ENCODE data around the gene SIX2. TPM values are rescaled to one million over a fixed set of nuclear protein-coding genes. Genes with fewer than 3 reads are reported as not detected.
A peak's percentile ranks its signal among the peaks of the same experiment; 100 is the strongest.

SIX2 gene
- total RNA-seq, 1 experiment from 2014 or later = 0.51 TPM

GRCh38 chr2:45008296-45009129 is 739 bp downstream of the SIX2 start:
- POLR2A ChIA-PET = interaction anchor here (0.7 kb wide), 1 partner anchor 281 kb away, joined by 4 read pairs; no protein-coding TSS in a partner anchor
- Histone ChIP-seq H3K9me3 (ENCODE audit: control insufficient read depth, insufficient read depth, low read depth, low read length) (no peaks in the 10 kb centered on the region), H3K36me3 (ENCODE audit: control insufficient read depth, insufficient read depth, low read length) (no peaks in the 10 kb centered on the region), H3K4me3 (ENCODE audit: low read depth in 2 of 2, low read length in 2 of 2) (peak overlapping the region in 1 of 2 experiments; percentile 40; a peak in 1 of 4 replicates), H3K27me3 (ENCODE audit: control insufficient read depth, insufficient read depth, low read length) (peaks cover 15% of the 10 kb centered on the region), H3K27ac (ENCODE audit: low read length) (no peak overlapping the region), H3K4me1 (ENCODE audit: control insufficient read depth, insufficient read depth, low read length) (no peaks in the 10 kb centered on the region)
- BruUV-seq (replicated peaks) = no TSS peak
- ATAC-seq (no peak), DNase-seq (ENCODE audit: low read depth, low spot score) (no peak)
- CTCF ChIA-PET = no interaction called here
- no peak for TF ChIP-seq CTCF (IDR thresholded peaks at IDR 0.05)
- no peak for TF ChIP-seq REST (IDR thresholded peaks at IDR 0.05; ENCODE audit: insufficient read depth in 1 of 2, low read depth in 2 of 2, low read length in 1 of 2)
- TF ChIP-seq TCF7L2 (IDR thresholded peaks at IDR 0.05; ENCODE audit: low read depth, low read length) = no peak
- in situ Hi-C loops (cut with HindIII; ENCODE audit: low pct_unique_long_range_greater_than_20kb, low sequenced_read_pairs) (no loop called here), intact Hi-C loops (cut with micrococcal nuclease; ENCODE audit: unreplicated experiment) (no loop called here)

DNA sequence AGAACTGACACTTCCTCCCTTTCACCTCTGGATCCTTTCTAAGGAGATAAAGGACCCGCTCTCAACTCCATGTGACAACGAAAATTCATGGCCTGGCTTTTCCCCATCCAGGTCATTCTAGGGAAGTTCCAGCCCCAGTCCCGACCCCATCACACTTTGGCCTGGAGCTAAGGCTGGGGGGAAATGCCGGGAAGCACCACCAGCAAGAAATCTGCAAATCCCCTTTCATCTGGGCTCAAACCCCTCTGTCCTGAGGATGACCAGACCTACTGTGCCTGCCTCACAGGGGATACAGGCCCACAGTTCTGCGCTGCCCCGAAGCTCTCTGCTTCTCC is 1.3 kb downstream of the SIX2 start:
- ChIA-PET CTCF (no interaction called here), POLR2A (no interaction called here)
- DNase-seq (ENCODE audit: low read depth, low spot score) (no peak), ATAC-seq (no peak)
- intact Hi-C loops (cut with micrococcal nuclease; ENCODE audit: unreplicated experiment) = no loop called here
- Histone ChIP-seq H3K4me3 (ENCODE audit: low read depth in 2 of 2, low read length in 2 of 2) (no peak overlapping the region), H3K36me3 (ENCODE audit: control insufficient read depth, insufficient read depth, low read length) (no peaks in the 10 kb centered on the region), H3K27me3 (ENCODE audit: control insufficient read depth, insufficient read depth, low read length) (peaks cover 15% of the 10 kb centered on the region), H3K27ac (ENCODE audit: low read length) (no peak overlapping the region), H3K9me3 (ENCODE audit: control insufficient read depth, insufficient read depth, low read depth, low read length) (no peaks in the 10 kb centered on the region), H3K4me1 (ENCODE audit: control insufficient read depth, insufficient read depth, low read length) (no peaks in the 10 kb centered on the region)
- no peak for TF ChIP-seq SIN3A (IDR thresholded peaks at IDR 0.05; ENCODE audit: borderline replicate concordance, insufficient read depth, low read depth, low read length)
- TF ChIP-seq TCF7L2 (IDR thresholded peaks at IDR 0.05; ENCODE audit: low read depth, low read length) = no peak
- no peak for TF ChIP-seq CTCF (IDR thresholded peaks at IDR 0.05)
- no peak for TF ChIP-seq POLR2AphosphoS5 (IDR thresholded peaks at IDR 0.05; ENCODE audit: low read depth, low read length)
- no peak for TF ChIP-seq REST (IDR thresholded peaks at IDR 0.05; ENCODE audit: insufficient read depth in 1 of 2, low read depth in 2 of 2, low read length in 1 of 2)
- in situ Hi-C loops (cut with HindIII; ENCODE audit: low pct_unique_long_range_greater_than_20kb, low sequenced_read_pairs) = no loop called here
- no TSS peak for BruUV-seq (replicated peaks)
